Measurements from ENCODE around the gene CD40.
A peak's percentile ranks its signal among the peaks of the same experiment; 100 is the strongest.

The CD40 gene

GRCh38 chr20:46123482-46124245 lies 5.5 kb downstream of the CD40 start:
- DNase-seq, result no peak

GRCh38 chr20:46126440-46127056 lies 8.4 kb downstream of the CD40 start:
- DNase-seq, result no peak

- DNase-seq, result no peak
Measured at GRCh38 chr20:46127396-46128010, 9.4 kb downstream of the CD40 start.

- no peak for DNase-seq
Measured at GRCh38 chr20:46128310-46129151, 10.4 kb downstream of the CD40 start.

- no peak for DNase-seq
Measured at GRCh38 chr20:46129955-46130481, 11.9 kb downstream of the CD40 start.

GRCh38 chr20:46130534-46130933 lies 12.4 kb downstream of the CD40 start:
- peak; percentile 43 for DNase-seq

- DNase-seq, result no peak
Measured at GRCh38 chr20:46131396-46131795, 13.3 kb downstream of the CD40 start.

- DNase-seq, result no peak
Measured at GRCh38 chr20:46132705-46133120, 14.6 kb downstream of the CD40 start.

- no peak for DNase-seq
Measured at GRCh38 chr20:46133886-46134654, 16.0 kb downstream of the CD40 start.

GRCh38 chr20:46134716-46135115 lies 16.6 kb downstream of the CD40 start:
- DNase-seq, result no peak

- DNase-seq, result no peak
Measured at GRCh38 chr20:46135856-46136633, 17.9 kb downstream of the CD40 start.

GRCh38 chr20:46137816-46138215 lies 19.7 kb downstream of the CD40 start:
- no peak for DNase-seq

GRCh38 chr20:46139266-46139889 lies 21.3 kb downstream of the CD40 start:
- DNase-seq, result no peak

GRCh38 chr20:46139908-46140482 lies 21.9 kb downstream of the CD40 start:
- no peak for DNase-seq

- no peak for DNase-seq
Measured at GRCh38 chr20:46142124-46142523, 24.0 kb downstream of the CD40 start.

- DNase-seq, result no peak
Measured at GRCh38 chr20:46144432-46145025, 26.4 kb downstream of the CD40 start.

- no peak for DNase-seq
Measured at GRCh38 chr20:46145713-46146112, 27.6 kb downstream of the CD40 start.

- no peak for DNase-seq
Measured at GRCh38 chr20:46148313-46149208, 30.4 kb downstream of the CD40 start.

- no peak for DNase-seq
Measured at GRCh38 chr20:46150943-46151342, 32.8 kb downstream of the CD40 start.

All from SHP77 treated with DMSO at 0.1 percent for 48 hours (cell line).